ENCODE results near the gene SLCO3A1. TPM values are rescaled to one million over a fixed set of nuclear protein-coding genes. Genes with fewer than 3 reads are reported as not detected.

Gene SLCO3A1
- total and polyA plus RNA-seq, 2 experiments from 2014 or later = 1.9 to 6.9 TPM

DNA sequence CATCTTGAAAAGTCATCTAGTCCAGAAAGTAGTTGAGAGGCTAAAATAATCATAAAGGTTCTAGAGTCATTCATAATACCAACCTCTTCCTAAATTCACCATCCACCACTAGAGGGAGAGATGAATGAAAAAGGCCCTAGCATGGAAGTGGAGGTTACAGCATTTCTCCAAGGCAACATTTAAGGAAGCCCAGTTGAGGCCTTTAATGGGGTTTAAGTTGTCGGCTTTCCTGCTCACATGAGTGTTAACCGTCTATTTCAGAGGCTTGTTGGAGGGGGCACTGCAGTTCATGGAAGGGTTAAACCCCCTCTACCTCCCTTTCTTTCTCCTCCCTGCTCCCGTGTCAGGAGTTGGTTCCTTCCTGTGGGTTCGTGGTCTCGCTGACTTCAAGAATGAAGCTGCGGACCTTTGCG is 3.8 kb upstream of the SLCO3A1 start:
- in situ Hi-C loops (cut with MboI) = loop anchor here (10.0 kb wide), 1 partner anchor 235 kb away; no protein-coding TSS in a partner anchor

DNA sequence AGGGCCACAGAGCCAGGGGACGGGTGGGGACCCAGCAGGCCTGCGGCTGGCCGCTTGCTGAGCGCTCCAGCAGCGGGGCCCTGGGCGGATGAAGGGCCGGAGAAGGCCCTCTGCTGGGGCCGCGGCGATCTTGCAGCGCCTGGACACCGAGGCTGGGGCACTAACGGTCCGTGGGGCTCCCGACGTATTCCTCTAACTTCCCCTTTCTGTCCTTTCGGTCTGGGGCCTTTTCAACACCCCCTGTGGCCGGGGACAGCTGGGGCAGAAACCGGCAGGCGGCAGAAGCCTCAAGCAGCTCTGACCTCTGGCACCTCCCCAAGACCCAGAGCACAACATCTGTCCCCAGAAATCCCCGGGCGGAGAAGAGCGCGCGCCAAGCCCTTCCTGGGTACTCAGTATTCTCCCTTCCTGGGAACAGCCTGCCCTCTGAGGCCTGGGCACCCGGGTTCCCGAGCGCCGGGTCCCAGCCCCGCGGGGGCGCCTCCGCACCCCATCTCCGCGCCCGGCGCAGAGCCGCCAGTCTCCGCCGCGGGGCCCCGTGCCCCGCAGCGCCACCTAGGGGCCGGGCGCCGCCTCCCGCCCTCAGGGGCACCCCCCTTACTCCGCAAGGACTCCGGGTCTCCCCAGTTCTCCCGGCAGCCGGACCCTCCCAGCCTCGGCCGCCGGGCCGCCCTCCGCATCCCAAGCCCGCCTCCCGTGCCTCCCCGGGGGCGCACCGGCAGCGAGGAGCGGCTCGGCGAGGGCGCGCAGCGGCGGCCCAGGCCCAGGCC is 582 bp upstream of the SLCO3A1 start:
- Histone ChIP-seq H3K9me2 (ENCODE audit: insufficient read depth) (no peaks in the 10 kb centered on the region), H3K9ac (peak overlapping the region; percentile 73), H3F3A (ENCODE audit: insufficient read depth) (peaks cover 10% of the 10 kb centered on the region; the same call in 1 of the 2 replicates), H3K27ac (peak overlapping the region; percentile 39), H4K20me1 (ENCODE audit: insufficient read depth) (no peaks in the 10 kb centered on the region), H3K79me2 (ENCODE audit: insufficient read depth) (no peaks in the 10 kb centered on the region), H3K4me2 (ENCODE audit: unreplicated experiment) (peak overlapping the region; percentile 89), H3K4me1 (ENCODE audit: insufficient read depth) (peaks cover 5% of the 10 kb centered on the region; the same call in 1 of the 2 replicates), H2AFZ (peak overlapping the region; percentile 88), H3K4me3 (peak overlapping the region; percentile 76), H3K9me3 (ENCODE audit: low read depth) (no peaks in the 10 kb centered on the region), H3K36me3 (ENCODE audit: low read depth) (no peaks in the 10 kb centered on the region), H3K27me3 (replicated peaks; ENCODE audit: insufficient read depth) (no peaks in the 10 kb centered on the region)
- TF ChIP-seq EZH2 (IDR thresholded peaks at IDR 0.05; ENCODE audit: insufficient read depth, poor library complexity, severe bottlenecking) (no peak), EZH2phosphoT487 (IDR thresholded peaks at IDR 0.05; ENCODE audit: insufficient read depth, low read depth) (no peak)
- in situ Hi-C loops (cut with MboI) = no loop called here
- DNase-seq = peak; percentile 86
- WGBS, 2 experiments (ENCODE audit: low coverage in 1 of 2, low lambda C conversion rate in 2 of 2, missing lambda C conversion rate in 2 of 2) = 1 to 2% methylated on average over 59 to 63 of the region's 70 CpGs

More for the DNA sequence above, 3.8 kb upstream of the SLCO3A1 start:
- Histone ChIP-seq H3K4me3 (no peak overlapping the region), H3K9me3 (ENCODE audit: low read depth) (no peaks in the 10 kb centered on the region), H3K36me3 (ENCODE audit: low read depth) (no peaks in the 10 kb centered on the region), H2AFZ (no peak overlapping the region), H3F3A (ENCODE audit: insufficient read depth) (peaks cover 10% of the 10 kb centered on the region; the same call in 1 of the 2 replicates), H3K9me2 (ENCODE audit: insufficient read depth) (no peaks in the 10 kb centered on the region), H3K79me2 (ENCODE audit: insufficient read depth) (no peaks in the 10 kb centered on the region), H4K20me1 (ENCODE audit: insufficient read depth) (no peaks in the 10 kb centered on the region), H3K9ac (no peak overlapping the region), H3K27me3 (replicated peaks; ENCODE audit: insufficient read depth) (peaks cover 5% of the 10 kb centered on the region), H3K4me1 (ENCODE audit: insufficient read depth) (peaks cover 5% of the 10 kb centered on the region; the same call in 1 of the 2 replicates), H3K4me2 (ENCODE audit: unreplicated experiment) (no peak overlapping the region), H3K27ac (no peak overlapping the region)
- WGBS, 2 experiments (ENCODE audit: low coverage in 1 of 2, low lambda C conversion rate in 2 of 2, missing lambda C conversion rate in 2 of 2) = 89 to 92% methylated on average over 7 of the region's 7 CpGs
- DNase-seq = peak; percentile 73
- TF ChIP-seq EZH2 (IDR thresholded peaks at IDR 0.05; ENCODE audit: insufficient read depth, poor library complexity, severe bottlenecking) (no peak), EZH2phosphoT487 (IDR thresholded peaks at IDR 0.05; ENCODE audit: insufficient read depth, low read depth) (no peak)

DNA sequence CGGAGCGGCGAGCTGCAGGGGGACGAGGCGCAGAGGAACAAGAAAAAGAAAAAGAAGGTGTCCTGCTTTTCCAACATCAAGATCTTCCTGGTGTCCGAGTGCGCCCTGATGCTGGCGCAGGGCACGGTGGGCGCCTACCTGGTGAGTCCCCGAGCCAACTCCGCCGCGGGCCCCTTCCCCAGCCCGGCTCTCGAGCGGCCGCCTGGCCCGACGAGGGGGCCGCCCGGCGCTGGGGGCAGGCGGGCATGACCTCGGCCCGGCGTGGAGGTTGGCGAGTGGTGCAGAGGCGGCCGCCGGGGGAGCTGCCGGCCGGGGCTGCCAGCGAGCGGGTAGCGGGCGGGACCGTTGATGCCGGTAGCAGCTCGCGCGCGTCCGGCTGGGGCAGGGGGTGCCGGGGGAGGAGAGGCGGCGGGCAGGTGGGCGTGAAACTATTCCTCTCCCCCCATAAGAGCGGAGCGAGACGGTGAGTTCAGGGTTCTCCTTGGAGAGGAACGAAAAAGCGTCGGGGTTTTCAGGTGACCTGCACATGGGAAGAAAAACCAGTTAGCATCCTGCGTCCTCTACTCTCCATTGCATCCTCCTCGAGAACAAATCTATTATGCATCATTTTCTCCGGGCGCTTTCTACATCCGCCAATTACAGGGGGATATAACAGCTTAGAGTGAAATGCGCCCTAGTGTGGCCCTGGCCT is 585 bp downstream of the SLCO3A1 start:
- Histone ChIP-seq H3K36me3 (ENCODE audit: low read depth) (no peaks in the 10 kb centered on the region), H3F3A (ENCODE audit: insufficient read depth) (peaks cover 10% of the 10 kb centered on the region; the same call in 1 of the 2 replicates), H3K9ac (peak overlapping the region; percentile 73), H3K79me2 (ENCODE audit: insufficient read depth) (no peaks in the 10 kb centered on the region), H3K9me2 (ENCODE audit: insufficient read depth) (no peaks in the 10 kb centered on the region), H4K20me1 (ENCODE audit: insufficient read depth) (no peaks in the 10 kb centered on the region), H3K27me3 (replicated peaks; ENCODE audit: insufficient read depth) (no peaks in the 10 kb centered on the region), H3K4me3 (peak overlapping the region; percentile 76), H3K4me2 (ENCODE audit: unreplicated experiment) (peak overlapping the region; percentile 89), H3K27ac (no peak overlapping the region), H2AFZ (peak overlapping the region; percentile 88), H3K9me3 (ENCODE audit: low read depth) (no peaks in the 10 kb centered on the region), H3K4me1 (ENCODE audit: insufficient read depth) (peaks cover 5% of the 10 kb centered on the region; the same call in 1 of the 2 replicates)
- no peak for TF ChIP-seq EZH2phosphoT487 (IDR thresholded peaks at IDR 0.05; ENCODE audit: insufficient read depth, low read depth)
- no peak for TF ChIP-seq EZH2 (IDR thresholded peaks at IDR 0.05; ENCODE audit: insufficient read depth, poor library complexity, severe bottlenecking)
- 2 to 6% methylated on average over 10 to 58 of the region's 60 CpGs for WGBS, 2 experiments (ENCODE audit: low coverage in 1 of 2, low lambda C conversion rate in 2 of 2, missing lambda C conversion rate in 2 of 2)
- in situ Hi-C loops (cut with MboI) = no loop called here
- peak; percentile 73 for DNase-seq

DNA sequence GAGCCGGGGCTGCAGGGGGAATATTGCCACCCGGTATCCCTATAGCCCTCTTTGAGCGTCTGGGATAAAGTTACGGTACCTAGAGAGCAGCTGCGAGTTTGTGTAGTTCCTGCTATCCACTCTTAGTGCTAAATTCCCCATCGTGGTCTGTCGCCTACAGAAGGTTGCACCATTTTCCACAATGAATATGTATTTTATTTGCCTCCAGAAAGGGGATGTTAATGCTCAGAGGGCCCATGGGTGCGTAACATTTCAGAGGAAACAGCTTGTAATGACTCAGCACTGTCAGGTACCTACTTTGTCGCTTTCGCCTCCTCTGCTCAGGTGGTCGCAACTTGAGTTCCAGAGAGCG is 1.1 kb downstream of the SLCO3A1 start:
- Histone ChIP-seq H3K9me2 (ENCODE audit: insufficient read depth) (no peaks in the 10 kb centered on the region), H3K4me2 (ENCODE audit: unreplicated experiment) (peak overlapping the region; percentile 89), H3K9me3 (ENCODE audit: low read depth) (no peaks in the 10 kb centered on the region), H3K36me3 (ENCODE audit: low read depth) (no peaks in the 10 kb centered on the region), H3F3A (ENCODE audit: insufficient read depth) (peaks cover 10% of the 10 kb centered on the region; the same call in 1 of the 2 replicates), H3K27ac (no peak overlapping the region), H3K4me1 (ENCODE audit: insufficient read depth) (peaks cover 5% of the 10 kb centered on the region; the same call in 1 of the 2 replicates), H3K27me3 (replicated peaks; ENCODE audit: insufficient read depth) (no peaks in the 10 kb centered on the region), H3K4me3 (peak overlapping the region; percentile 76; the same call in 1 of the 2 replicates), H3K9ac (no peak overlapping the region), H3K79me2 (ENCODE audit: insufficient read depth) (no peaks in the 10 kb centered on the region), H2AFZ (no peak overlapping the region), H4K20me1 (ENCODE audit: insufficient read depth) (no peaks in the 10 kb centered on the region)
- TF ChIP-seq EZH2phosphoT487 (IDR thresholded peaks at IDR 0.05; ENCODE audit: insufficient read depth, low read depth) = no peak
- TF ChIP-seq EZH2 (IDR thresholded peaks at IDR 0.05; ENCODE audit: insufficient read depth, poor library complexity, severe bottlenecking) = no peak
- WGBS, 2 experiments (ENCODE audit: low coverage in 1 of 2, low lambda C conversion rate in 2 of 2, missing lambda C conversion rate in 2 of 2) = 64 to 67% methylated on average over 12 of the region's 12 CpGs
- in situ Hi-C loops (cut with MboI) = no loop called here
- no peak for DNase-seq

Data from GM23248 (cell line).